ENCODE results near the gene ILF3.

GRCh38 chr19:10730932-10731331 is 76.8 kb downstream of the ILF3 start:
- no peak for TF ChIP-seq ZNF274 (IDR thresholded peaks at IDR 0.05; ENCODE audit: low read depth, low read length)
- TF ChIP-seq YY1 (IDR thresholded peaks at IDR 0.05; ENCODE audit: insufficient read depth, insufficient read length), result no peak
- no peak for TF ChIP-seq SUZ12 (IDR thresholded peaks at IDR 0.05; ENCODE audit: extremely low read depth, insufficient read depth, insufficient read length)

Data from NT2/D1 (cell line).